Measurements from ENCODE around the gene CREB5. TPM values are rescaled to one million over a fixed set of nuclear protein-coding genes. Genes with fewer than 3 reads are reported as not detected.

The CREB5 gene
- total RNA-seq, 2 experiments from 2014 or later, result 0.19 to 0.22 TPM

GRCh38 chr7:28847681-28848080, 435.4 kb downstream of the CREB5 start:
- DNase-seq (no peak), ATAC-seq (ENCODE audit: poor library complexity) (no peak)
- Histone ChIP-seq H3K36me3 (ENCODE audit: insufficient read depth, low read length) (no peaks in the 10 kb centered on the region), H3K27ac (ENCODE audit: low read depth in 1 of 2, low read length in 2 of 2) (no peak overlapping the region), H3K4me1 (ENCODE audit: insufficient read depth, low read length) (no peaks in the 10 kb centered on the region), H3K27me3 (ENCODE audit: control insufficient read depth in 1 of 2, insufficient read depth in 2 of 2, low read length in 2 of 2) (peaks cover 0 to 13% of the 10 kb centered on the region in 2 experiments), H3K4me3 (ENCODE audit: low read length) (no peak overlapping the region), H3K9me3 (ENCODE audit: control insufficient read depth in 1 of 2, insufficient read depth in 1 of 2, low read length in 2 of 2) (peaks cover 0 to 13% of the 10 kb centered on the region in 2 experiments)
- Mint-ChIP-seq H3K9me3 (no peaks in the 10 kb centered on the region), H3K4me1 (ENCODE audit: low read depth) (no peaks in the 10 kb centered on the region), H3K4me3 (no peak overlapping the region), H3K36me3 (ENCODE audit: low read depth) (no peaks in the 10 kb centered on the region), H3K27ac (no peak overlapping the region), H3K27me3 (peaks cover 49% of the 10 kb centered on the region)
- ChIA-PET CTCF (no interaction called here), POLR2A (no interaction called here)
- intact Hi-C loops (cut with DNase I, micrococcal nuclease), result no loop called here
- TF ChIP-seq, protein P1, sequence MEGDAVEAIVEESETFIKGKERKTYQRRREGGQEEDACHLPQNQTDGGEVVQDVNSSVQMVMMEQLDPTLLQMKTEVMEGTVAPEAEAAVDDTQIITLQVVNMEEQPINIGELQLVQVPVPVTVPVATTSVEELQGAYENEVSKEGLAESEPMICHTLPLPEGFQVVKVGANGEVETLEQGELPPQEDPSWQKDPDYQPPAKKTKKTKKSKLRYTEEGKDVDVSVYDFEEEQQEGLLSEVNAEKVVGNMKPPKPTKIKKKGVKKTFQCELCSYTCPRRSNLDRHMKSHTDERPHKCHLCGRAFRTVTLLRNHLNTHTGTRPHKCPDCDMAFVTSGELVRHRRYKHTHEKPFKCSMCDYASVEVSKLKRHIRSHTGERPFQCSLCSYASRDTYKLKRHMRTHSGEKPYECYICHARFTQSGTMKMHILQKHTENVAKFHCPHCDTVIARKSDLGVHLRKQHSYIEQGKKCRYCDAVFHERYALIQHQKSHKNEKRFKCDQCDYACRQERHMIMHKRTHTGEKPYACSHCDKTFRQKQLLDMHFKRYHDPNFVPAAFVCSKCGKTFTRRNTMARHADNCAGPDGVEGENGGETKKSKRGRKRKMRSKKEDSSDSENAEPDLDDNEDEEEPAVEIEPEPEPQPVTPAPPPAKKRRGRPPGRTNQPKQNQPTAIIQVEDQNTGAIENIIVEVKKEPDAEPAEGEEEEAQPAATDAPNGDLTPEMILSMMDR (IDR thresholded peaks at IDR 0.05), result no peak

DNA sequence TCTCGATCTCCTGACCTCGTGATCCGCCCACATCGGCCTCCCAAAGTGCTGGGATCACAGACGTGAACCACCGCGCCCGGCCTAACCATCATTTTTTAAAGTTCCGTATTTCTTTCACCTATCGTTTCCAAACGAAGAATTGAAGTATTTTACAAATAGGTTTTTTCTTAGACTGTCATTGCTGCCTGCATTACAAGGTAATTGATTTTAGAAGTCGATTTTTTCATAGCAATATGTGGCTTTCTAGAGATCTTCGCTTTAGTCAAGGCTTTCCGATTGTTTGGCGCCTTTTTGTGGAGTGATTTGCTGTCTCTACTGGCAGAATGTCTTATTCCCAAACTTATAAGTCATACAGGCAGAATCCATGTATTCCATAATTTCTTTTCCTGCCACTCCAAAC, 436.6 kb downstream of the CREB5 start:
- H3K4me3 ChIP-seq (ENCODE audit: low read length), result no peak overlapping the region
- H3K4me1 Mint-ChIP-seq (ENCODE audit: low read depth), result no peaks in the 10 kb centered on the region
- ChIA-PET CTCF (interaction anchor here (0.7 kb wide), 1 partner anchor 750 kb away, joined by 3 read pairs; no protein-coding TSS in a partner anchor), POLR2A (no interaction called here)
- H3K4me1 ChIP-seq (ENCODE audit: insufficient read depth, low read length), result peaks cover 4% of the 10 kb centered on the region
- H3K36me3 Mint-ChIP-seq (ENCODE audit: low read depth), result no peaks in the 10 kb centered on the region
- no peaks in the 10 kb centered on the region for H3K9me3 Mint-ChIP-seq
- H3K27me3 Mint-ChIP-seq, result peaks cover 52% of the 10 kb centered on the region
- ATAC-seq (ENCODE audit: poor library complexity) (no peak), DNase-seq (no peak)
- TF ChIP-seq, protein P1 (IDR thresholded peaks at IDR 0.05), result no peak
- peaks cover 4 to 26% of the 10 kb centered on the region in 2 experiments for H3K27me3 ChIP-seq (ENCODE audit: control insufficient read depth in 1 of 2, insufficient read depth in 2 of 2, low read length in 2 of 2)
- H3K27ac ChIP-seq (ENCODE audit: low read depth in 1 of 2, low read length in 2 of 2), result no peak overlapping the region
- peaks cover 0 to 16% of the 10 kb centered on the region in 2 experiments for H3K9me3 ChIP-seq (ENCODE audit: control insufficient read depth in 1 of 2, insufficient read depth in 1 of 2, low read length in 2 of 2)
- H3K36me3 ChIP-seq (ENCODE audit: insufficient read depth, low read length), result no peaks in the 10 kb centered on the region
- intact Hi-C loops (cut with DNase I, micrococcal nuclease), result no loop called here
- H3K27ac Mint-ChIP-seq, result no peak overlapping the region
- no peak overlapping the region for H3K4me3 Mint-ChIP-seq

DNA sequence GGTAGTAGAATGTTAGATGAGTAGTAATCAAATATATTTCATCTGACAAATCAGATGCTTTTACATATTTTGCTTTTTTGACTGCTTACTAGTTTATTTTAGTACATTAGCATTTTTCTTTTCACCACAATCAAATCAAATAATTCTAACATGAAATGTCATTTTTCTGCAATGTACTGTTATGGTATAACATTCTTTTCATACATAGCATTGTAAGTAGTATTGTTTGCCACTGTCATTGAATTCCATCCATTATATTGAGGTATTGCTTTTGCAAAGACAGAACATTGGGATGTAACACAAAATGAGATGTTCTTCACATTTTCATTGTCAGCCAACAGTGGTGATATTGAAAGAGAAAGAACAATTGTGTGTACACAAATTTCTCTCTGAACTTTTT, 438.4 kb downstream of the CREB5 start:
- intact Hi-C loops (cut with DNase I, micrococcal nuclease), result loop anchor here in 1 of 2 experiments (5.0 kb wide), 1 partner anchor 458 kb away; no protein-coding TSS in a partner anchor
- H3K4me3 ChIP-seq (ENCODE audit: low read length), result no peak overlapping the region
- DNase-seq, result no peak
- no peak overlapping the region for H3K27ac Mint-ChIP-seq
- no peak for ATAC-seq (ENCODE audit: poor library complexity)
- POLR2A ChIA-PET, result no interaction called here
- TF ChIP-seq, protein P1 (IDR thresholded peaks at IDR 0.05), result no peak
- H3K27me3 ChIP-seq (ENCODE audit: control insufficient read depth in 1 of 2, insufficient read depth in 2 of 2, low read length in 2 of 2), result peaks cover 17 to 35% of the 10 kb centered on the region in 2 experiments
- peaks cover 0 to 20% of the 10 kb centered on the region in 2 experiments for H3K9me3 ChIP-seq (ENCODE audit: control insufficient read depth in 1 of 2, insufficient read depth in 1 of 2, low read length in 2 of 2)
- H3K9me3 Mint-ChIP-seq, result no peaks in the 10 kb centered on the region
- CTCF ChIA-PET, result no interaction called here
- peaks cover 10% of the 10 kb centered on the region for H3K4me1 ChIP-seq (ENCODE audit: insufficient read depth, low read length)
- H3K36me3 ChIP-seq (ENCODE audit: insufficient read depth, low read length), result no peaks in the 10 kb centered on the region
- H3K27ac ChIP-seq (ENCODE audit: low read depth in 1 of 2, low read length in 2 of 2), result no peak overlapping the region
- peaks cover 60% of the 10 kb centered on the region for H3K27me3 Mint-ChIP-seq
- H3K4me3 Mint-ChIP-seq, result no peak overlapping the region
- peaks cover 5% of the 10 kb centered on the region for H3K4me1 Mint-ChIP-seq (ENCODE audit: low read depth)
- H3K36me3 Mint-ChIP-seq (ENCODE audit: low read depth), result no peaks in the 10 kb centered on the region
